GM21367 (cell line): Measurements from ENCODE around the gene RHEBL1.

Experiments used
- ATAC-seq: cut with Tn5 transposase; IDR thresholded peaks from one replicate; pipeline ENCODE4 v1.9.1; 2021; ENCODE audit not compliant: unreplicated experiment

The RHEBL1 gene

DNA sequence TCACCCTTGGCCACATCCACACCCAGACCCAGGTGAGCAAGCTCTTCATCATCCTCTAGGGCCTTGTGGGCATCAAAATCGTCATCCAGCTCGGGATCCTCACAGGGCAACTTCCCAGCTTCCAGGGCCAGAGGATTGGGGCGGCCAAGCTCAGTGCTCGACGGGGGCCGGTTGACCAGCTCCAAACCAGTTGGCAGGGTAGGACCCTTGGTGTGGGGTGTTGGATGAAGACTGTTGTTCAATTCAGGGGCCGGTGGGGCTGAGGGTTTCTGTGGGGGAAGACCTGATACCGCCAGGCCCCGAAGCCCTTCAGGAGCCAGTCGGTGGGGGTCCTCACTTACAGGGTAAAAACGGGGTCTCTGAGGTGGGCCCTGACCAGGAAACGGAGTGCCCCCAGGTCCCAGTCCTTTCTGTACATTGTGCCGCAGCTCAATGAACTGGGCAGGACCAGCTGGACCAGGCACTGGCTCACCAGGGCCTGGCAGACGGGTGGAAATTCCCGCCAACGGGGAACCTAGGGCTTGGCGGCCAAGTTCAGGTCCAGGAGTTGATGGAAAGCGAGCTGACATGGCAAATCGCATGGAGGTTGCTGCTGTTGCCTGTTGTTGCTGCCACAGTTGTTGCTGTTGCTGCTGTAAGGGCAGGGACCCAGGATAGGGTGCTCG, 31.4 kb downstream of the RHEBL1 start:
- ATAC-seq = no peak

DNA sequence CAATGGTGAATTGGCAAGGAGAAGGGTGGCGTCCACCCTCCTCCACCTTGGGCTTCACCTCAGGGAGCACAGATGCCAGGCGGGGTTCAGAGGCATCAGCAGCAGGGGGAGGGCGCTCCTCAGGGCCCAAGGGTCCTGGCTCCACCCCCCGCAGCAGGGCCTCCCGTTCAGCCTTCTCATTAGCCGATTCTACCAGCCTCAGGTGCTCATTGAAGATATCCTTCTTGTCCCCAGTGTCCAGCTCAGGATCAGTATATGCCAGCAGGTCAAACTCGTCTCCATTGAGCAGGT, 31.9 kb downstream of the RHEBL1 start:
- no peak for ATAC-seq

DNA sequence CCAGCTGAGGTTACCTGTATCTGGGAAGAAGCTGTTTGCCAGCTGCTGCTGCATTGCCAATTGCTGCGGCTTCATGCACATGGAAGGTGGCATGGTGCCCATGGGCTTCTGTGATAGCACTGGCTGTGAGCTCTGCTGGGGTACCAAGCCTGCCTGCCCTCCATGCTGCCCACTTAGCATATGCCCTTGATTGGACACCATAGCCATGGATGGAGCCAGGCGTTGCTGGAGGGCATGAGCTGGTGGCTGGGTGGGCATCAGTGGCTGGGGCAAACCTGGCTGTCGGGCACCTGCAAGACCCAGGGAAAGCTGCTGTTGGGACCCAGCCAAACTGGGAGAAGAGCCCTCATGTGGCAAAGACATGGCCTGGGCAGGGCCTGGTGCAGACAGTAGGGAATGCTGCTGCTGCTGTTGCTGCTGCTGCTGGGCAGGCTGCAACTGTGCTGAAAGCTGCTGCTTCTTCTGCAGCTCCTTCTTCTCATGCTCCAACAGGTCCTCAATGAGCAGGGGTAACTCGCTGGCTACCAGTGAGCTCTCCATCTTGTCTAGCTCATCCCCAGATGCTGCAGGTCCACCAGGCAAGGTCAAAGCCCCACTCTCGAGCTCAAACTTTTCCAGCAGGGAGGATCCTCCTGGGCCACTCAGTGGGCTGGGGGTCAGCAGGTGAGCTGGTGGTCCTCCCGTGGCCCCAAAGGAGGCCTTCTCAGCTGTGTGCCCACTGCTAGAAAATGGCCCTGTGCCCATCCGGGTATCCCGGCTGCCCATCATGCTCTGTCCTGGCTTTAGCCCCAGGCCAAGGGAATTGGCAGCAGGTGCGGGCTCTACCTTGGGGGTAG, 32.5 kb downstream of the RHEBL1 start:
- ATAC-seq = no peak

- no peak for ATAC-seq
These were observed 33.8 kb downstream of the RHEBL1 start for GRCh38 chr12:49036029-49036428.

DNA sequence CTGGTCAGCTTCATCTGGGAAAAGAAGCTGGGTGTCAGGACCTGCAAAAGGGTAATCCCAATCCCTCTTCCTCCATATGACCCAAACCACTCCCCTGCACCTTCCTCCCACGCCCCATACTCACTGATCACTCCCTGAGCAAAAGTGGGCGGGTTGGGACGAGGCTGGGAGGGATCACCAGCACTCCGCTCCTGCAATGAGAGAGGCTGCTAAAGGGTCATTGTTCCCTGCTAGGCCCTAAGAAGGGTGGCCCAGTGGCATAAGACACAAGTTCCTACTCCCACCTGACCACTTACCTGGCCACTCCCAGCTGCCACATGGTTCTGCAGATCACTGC, 35.5 kb downstream of the RHEBL1 start:
- no peak for ATAC-seq

DNA sequence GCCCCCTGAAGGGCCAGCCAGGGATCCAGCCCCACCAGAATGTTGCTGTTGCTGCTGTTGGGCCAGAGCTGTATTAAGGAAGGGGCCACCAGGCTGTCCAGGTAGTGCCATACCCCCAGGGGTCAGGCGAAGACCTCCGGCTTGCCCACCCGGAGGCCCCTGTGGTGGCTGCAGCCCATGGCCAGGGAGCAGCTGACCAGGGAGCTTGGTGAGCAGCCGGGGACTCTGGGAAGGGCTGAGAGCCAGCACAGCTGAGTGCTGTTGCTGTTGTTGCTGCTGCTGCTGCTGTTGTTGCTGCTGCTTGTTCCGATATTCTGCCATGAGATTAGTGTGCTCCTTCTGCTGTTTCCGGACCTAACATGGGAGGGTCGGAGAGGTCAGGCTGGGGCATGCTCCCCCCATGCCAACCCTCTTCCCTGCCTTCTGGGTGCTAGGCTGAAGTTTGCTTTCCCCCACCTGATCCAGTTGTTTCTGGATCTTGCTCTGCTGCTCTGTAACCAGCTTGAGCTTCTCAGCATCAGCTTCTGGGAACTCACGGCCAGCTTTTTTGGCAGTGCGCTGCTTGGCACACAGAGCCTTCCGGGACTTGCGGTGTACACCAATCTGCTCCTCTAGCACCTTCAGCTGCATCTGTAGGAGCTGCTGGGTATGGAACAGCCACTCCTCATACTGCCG, 36.0 kb downstream of the RHEBL1 start:
- ATAC-seq = no peak

DNA sequence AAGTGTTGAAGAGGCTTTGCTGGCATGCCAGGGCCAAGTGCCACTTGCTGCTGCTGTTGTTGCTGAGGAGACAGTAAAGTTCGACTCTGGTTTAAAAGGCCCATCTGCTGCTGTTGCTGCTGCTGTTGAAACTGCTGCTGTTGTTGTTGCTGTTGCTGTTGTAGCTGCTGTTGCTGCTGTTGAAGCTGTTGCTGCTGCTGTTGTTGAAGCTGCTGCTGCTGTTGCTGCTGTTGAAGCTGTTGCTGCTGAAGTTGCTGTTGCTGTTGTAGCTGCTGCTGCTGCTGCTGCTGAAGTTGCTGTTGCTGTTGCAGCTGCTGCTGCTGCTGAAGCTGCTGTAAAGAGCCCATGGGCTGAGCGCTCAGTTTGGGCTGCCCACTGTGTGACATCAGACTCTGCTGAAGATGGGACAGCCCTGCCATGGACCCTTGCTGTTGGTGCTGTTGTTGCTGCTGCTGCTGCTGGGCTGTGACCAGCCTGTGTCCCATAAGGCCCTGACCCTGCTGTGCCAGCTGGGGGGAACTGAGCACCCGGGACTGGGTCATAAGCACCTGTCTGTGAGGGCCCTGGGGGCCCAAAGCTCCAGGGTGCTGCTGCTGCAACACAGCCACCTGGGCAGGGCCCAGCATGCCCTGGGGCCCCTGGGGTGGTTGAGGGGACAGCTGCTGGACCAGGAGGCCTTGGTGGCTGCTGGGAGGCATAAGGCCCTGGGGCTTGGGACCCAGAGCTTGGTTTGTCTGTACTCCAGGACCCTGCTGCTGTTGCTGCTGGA, 36.9 kb downstream of the RHEBL1 start:
- ATAC-seq = no peak

DNA sequence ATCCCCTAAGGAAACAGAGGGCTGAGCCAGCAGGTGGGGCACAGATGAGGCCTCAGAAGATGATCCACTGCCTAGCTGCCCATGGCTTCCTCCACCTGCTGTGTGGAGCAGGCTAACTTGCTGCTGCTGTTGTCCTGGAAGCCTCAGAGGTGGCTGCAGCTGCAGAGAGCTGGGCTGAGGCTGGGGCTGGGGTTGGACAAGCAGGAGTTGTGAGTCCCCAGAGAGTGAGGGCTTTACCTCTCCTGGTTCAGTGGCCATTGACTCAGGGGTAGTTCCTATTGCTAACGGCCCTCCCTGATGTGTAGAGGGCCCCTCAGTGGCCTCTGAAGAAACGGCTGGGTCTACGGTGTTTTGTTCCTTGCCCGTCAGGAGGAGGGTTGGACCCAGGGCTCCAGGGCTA, 37.5 kb downstream of the RHEBL1 start:
- no peak for ATAC-seq

DNA sequence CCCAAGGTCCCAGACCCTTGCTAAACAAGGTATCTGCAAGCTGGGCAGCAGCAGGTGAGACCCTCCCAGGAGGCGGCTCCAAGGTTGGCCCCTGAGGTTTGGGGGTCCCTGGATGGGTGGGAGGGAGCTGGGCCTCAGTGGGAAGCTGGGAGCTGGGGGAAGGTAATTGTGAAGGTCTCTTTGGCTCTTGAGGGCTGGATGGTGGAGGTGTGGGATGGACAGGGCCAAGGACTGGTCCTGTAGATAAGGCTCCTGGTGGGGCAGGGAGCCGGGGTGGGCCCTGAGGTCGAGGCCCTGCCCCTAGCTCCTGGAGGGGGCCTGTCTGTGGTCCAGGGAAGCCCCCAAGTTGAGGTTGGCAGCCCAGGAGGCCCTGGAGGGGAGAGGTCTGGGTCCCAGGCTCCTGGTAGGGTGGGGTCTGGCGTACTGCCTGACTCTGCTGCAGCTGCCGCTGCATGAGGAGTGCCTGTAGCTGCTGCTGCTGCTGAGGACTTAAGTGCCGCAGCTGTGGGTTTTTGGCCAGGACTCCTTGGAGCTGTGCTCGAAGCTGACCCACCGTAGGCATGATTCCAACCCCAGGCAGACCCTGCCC, 38.1 kb downstream of the RHEBL1 start:
- no peak for ATAC-seq

DNA sequence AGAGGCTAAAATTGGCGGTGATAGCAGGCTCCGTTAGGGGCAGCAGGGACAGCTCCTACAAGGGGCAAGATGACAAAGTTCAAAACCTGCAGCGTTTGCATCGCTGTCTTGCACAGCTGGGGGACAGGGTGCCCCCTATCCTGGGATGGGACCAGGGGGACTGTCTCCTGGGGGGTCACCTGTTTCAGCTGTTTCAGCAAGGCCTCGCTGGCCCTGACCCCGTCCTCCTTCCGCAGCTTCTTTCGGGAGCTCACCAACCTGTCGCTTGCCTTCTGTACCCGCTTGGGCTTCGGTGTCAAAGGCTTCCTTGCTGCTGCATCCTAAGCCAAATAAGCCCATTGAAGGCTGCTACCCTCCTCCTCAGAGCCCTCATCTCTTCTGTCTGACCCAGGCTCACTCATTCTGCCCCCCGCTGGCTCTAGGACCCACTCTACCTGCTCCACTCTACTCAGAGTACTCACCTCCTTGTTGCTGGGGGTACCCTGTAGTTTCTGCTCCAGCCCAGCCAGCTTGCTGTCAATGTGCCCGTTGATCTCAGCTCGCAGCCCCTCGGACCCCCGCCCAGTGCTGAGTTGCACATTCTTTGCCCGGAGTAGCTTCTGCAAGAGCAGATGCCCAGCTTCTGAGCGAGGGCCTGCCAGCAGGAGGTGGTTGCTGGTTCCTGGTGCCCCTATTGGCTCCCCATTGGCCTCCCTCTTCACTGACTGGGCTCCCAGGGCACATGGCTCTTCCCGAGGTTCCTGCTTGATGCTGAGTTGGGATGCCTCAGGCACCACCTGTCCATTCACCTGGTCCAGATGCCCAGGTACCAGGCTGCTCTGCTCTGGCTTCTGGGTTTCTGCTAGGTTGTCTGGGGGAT, 38.8 kb downstream of the RHEBL1 start:
- ATAC-seq = no peak

GRCh38 chr12:49030119-49030518, 39.7 kb downstream of the RHEBL1 start:
- no peak for ATAC-seq

GRCh38 chr12:49028666-49029275, 41.0 kb downstream of the RHEBL1 start:
- ATAC-seq = no peak

DNA sequence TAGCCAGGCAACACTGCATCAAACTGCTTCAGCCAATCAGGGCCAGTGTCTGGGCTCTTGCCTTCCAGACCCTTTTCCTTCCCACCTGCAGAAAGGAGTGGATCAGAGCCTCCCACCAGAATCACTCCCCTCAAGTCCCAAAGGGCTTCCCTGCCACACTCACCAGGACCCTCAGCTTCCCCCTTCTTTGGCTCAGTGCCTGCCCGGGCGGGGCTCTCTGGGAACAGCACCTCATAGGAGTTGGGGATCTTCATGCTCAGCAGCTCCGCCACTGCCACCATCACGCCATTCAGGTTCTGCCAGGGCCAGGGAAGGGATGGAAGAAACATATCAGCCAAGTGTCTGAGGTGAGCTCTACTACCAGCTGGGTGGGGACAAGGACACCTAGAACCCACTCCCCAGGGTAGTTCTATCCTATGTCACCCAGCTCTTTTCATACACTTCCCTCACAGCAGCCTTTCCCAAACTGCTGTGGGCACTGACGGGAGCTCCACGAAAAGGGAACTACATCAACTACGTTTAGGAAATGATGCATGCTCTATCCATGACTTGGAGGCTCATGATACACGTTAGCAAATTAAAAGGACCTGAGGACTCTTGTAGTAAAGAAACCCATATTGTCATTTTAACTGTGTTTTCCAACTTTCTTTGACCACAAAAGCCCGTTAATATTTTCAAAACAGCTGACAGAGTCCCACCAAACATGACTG, 41.8 kb downstream of the RHEBL1 start:
- ATAC-seq = no peak

DNA sequence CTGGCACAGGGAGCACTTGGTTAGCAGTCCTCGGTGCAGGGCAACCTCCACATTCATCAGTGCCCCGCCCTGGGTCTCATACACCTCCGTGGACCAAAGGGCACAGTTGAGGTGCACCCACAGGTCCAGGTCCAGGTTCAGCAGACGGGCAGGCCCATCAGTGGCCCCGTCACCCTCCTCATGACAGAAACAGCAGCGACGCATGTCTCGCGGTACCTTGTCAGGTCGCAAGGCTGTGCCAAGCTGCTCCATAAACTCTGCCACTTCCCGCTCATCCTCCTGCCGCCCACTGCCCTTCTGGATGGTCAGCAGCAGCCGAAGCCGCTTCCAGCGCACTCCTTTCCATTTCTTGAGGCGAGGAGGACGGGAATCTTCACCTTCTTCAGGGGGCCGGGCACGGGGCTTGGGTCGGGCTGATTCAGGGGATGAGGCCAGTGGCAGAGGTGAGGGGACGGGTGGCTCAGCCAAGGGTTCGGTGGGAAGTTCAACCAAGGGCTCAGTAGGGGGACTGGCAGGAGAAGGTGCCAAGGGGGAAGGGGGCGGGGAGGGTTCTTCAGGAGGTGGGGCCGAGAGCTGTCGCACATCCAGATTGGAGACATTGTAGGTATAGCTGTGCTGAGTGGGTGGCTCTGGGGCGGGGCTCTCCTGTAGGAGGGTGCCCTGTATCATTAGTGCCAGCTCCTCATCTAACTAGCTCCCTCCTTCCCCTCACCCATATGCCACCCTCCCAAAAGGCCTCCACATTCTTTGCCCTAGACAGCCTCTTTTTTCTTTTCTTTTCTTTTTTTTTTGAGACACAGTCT, 42.9 kb downstream of the RHEBL1 start:
- ATAC-seq = no peak

DNA sequence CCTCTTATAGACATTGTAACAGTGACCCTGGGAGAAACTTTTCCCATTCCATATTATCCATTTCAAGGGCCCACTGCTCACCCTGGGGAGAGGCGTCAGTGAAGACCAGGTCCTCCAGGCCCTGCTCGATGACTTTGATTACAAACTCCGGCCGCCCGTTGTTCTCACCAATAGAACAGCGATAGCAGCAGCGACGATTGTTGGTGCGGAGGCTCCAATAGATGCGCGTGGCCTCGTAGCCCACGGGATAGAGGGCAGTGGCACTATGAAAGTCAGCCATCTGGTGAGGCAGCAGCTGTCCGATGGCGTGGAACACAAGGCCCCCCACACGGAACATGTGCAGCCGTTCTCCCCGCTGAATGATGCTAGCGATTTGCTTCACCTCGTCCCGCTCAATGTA, 43.7 kb downstream of the RHEBL1 start:
- no peak for ATAC-seq

DNA sequence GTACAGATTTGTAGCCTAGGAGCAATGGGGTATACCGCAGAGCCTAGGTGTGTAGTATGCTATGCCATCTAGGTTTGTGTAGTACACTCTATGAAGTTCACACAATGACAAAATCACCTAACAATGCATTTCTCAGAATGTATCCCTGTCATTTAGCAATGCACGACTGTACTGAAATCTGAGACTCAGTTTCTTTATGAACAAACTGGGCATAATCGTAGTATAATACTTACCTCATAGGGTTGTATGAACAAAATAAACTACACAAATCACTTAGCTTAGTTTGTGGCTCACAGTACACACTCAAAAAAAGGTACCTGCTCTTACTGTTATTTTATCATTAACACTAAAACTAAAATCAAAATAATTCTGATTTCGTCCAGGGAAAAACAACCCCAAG, 44.3 kb downstream of the RHEBL1 start:
- no peak for ATAC-seq

DNA sequence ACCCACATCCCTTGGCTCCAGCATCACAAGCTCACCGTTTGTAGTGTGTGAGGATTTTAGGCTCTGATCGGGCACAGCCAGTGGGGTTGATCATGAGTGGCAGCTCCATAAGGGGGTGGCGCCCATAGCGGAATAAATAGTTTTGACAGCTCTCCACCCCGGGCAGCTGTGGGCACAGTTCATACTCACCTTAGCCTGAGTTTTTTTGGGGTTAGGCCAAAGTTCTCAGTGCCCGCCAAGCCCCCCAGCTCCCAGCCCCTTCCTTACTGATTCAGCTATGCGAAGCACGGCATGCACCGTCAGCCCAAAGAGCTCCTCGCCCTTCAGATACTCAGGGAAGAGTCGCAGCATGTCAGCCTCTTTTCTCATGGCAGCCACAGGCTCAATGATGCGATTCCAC, 45.2 kb downstream of the RHEBL1 start:
- no peak for ATAC-seq

DNA sequence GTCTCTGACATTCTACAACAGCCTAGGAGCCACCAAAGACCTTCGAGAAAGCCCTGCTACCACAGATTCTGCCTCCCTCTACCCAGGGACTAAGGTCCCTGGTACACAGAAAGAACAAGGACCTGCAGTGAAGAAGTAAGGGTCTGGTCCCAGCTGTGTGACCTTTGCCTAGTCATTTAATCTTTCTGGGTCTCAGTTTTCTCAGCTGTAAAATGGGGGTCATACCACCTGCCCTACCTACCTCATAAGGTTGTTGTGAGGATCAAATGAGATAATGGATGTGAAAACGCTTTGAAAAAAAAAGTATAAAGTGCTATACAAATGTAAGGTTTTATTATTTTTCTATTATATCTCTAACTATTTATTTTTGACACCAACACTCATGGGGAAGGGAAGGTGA, 46.0 kb downstream of the RHEBL1 start:
- no peak for ATAC-seq
